Stimulated activated CD8-positive, alpha-beta memory T cell treated with anti-CD3 and anti-CD28 coated beads, Interleukin-7, amount 100 ng/mL, for 48 hours (primary cell): ENCODE data around the gene FAAH2.
"Not testable (repeated sequence)": the region's sequence is repeated elsewhere in the genome, so short reads cannot be mapped to it uniquely, and the experiment has no call there.

Source experiments
- DNase-seq, 2 donors: peaks; one replicate each; pipeline ENCODE4 v3.0.0-alpha.2; 2020; ENCODE audit warnings: low read depth in 1 of 2; ENCODE audit errors: extremely low read depth in 1 of 2

FAAH2 gene

DNA sequence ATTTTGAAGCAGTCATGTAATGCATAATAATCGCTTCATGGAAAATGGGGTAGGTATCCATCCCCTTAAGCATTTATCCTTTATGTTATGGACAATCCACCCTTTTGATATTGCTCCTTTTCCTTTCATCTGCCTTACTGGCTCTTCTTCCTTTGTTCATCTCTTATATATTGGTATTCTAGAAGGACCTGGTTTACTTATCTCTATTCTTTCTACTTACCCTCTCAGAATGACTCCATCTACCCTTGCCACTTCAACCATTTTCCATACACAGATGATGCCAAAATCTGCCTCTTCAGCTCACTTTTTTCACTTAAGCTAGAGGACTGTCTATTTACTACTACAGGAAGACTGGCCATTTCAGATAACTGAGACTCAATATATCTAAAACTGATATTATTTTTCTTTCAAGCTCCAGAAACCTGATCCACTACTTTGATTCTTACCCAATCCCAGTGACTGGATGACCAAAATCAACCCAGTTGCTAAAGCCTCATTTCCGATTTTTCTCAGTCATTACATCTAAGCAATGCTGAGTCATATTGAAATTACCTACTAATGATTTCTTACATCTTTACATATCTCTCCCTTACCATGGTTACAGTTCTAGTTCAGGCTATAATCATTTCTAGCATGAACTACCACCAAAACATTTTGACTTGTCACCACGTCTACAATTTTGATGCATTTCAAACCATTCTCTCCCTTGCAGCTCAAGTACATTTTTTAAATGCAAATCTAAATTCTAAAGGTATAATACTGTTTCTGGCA is 93.7 kb downstream of the FAAH2 start:
- no peak for DNase-seq

DNA sequence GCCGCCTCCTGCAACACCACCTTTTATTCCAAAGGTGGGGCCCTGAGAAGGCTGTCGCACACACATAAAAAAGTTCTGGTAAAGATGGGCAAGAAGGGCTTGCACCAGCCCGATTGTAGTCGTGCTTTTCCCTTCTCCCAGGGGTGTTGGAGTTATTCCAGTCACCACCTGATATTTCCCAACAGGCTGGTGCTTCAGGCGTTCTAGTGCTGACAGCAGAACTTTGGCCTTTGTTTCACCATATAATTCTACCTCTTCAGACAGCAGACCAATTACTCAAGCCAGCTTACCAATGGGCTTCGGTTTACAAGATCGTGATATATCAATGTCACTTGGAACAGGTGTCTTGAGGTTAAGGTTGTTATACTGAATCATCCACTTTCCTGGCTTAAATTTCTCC is 107.7 kb downstream of the FAAH2 start:
- DNase-seq: not testable (repeated sequence)

DNA sequence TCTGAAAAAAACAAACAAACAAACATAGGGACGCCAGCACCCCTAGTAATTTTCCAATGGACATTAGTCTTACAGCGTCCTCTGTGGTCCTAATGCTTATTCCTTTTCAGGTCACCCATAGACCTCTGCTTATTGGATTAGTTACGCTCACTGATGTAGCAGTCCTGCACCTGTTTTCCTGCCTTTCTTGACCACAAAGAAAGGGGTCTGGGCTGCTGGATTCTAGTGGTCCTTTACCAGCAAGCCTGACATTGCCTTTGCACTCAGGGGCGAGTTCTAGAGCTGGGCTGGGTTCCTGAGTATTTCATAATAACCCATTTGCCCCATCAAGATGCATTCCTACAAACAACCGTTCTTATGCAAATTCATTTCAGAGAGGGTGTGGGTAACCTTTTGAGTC is 116.7 kb downstream of the FAAH2 start:
- DNase-seq: not testable (repeated sequence)

DNA sequence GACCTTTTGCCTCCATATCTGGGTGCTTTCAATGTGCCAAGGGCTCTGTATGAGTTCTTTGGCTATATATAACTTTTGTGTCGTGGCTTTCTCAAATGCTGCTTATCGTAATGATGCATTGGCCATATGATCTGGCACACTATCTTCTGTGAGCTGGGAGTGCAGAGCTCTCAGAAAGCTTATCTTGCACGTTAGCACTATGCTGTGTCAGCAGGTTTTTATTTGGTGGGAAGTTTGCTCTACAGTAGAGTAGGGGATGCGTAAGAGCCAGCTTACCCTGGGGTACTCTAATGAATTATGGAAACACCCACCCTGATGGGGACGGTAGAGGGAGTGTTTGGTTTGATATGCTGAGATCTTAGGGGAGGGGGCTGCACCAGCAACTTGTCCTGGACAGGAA is 119.6 kb downstream of the FAAH2 start:
- no peak for DNase-seq

DNA sequence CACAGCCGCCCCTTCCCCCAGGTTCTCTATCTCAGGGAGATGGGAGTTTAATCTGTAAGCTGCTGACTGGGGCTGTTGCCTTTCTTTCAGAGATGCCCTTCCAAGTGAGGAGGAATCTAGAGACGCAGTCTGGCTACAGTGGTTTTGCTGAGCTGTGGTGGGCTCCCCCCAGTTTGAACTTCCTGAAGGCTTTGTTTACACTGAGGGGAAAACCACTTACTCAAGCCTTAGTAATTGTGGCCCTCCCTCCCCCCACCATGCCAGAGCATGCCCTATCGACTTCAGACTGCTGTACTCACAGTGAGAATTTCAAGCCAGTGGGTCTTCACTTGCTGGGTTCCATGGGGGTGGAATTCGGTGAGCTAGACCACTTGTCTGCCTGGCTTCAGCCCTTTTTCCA is 131.3 kb downstream of the FAAH2 start:
- no peak for DNase-seq

DNA sequence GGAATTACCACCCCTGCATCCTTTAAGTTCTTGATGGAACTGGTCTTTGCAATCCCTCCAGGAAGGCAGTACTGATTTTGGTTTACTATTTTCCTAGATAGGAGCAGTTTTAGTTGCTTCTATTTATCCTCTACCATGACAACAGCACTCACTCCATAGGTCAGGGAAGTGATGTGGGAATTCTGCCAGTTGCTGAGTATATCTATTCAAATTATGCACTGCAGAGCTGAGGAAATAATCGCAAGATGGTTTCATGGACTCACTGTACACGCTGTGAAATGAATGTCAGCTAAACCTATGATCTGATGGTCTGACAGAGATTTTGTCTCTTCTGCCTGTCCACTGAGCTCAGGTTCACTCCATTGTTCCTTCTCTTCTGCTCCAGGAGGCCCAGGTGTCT is 135.8 kb downstream of the FAAH2 start:
- DNase-seq: no peak

DNA sequence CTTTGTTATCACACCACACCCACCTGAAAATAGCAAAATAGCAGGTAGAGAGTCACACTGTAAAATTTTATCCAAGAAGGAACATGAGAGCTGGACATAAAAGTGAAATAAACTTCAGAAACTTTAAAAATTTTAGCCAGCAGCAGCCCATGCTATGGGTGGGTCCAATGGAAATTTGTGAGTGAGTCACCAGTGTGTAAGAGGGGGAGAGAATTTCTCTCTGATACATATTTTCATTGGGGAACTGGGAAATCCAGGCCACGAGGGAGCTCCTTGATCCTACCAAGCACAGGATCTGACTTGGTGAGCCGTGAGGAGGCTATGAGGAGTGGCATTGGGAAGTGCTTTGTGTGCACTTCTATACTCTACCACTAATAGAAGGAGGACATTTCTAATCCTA is 136.3 kb downstream of the FAAH2 start:
- no peak for DNase-seq

DNA sequence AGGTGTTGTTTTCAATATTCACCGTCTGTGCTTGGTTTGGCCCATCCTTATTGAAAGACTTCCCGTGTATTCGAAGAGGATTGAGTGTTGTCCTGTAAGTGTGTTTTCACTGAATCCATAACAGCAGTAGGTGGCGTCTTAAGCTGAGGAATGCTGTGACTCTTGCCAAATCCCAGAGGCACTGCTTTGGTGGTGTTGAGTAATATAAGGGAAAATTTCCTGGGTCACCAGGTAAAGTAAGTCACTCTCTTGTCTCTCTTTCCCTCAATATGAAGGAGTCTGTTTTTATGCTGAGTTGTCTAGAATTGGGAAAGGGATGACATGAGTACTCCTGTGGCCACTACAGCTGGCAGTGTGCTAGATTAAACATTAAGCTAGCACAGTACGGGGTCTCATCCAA is 158.6 kb downstream of the FAAH2 start:
- no peak for DNase-seq

DNA sequence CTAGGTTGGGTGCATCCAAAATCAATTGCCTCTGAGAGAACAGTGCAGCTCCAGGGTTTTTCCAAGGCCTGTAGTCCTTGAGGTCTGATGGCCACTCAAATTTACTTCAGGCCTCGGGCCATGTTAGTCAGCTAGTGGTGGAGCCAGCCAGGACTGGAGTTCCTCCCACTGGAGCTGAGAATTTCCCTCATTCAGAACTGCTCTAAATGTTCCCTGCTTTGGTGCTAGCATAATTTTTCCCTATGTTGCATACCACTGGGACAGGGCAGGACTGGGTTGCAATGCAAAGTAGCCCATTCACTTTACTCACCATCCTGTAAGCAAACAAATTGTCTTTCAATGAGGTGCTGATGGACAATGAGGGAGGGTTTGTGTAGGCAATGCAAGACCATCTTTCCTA is 159.3 kb downstream of the FAAH2 start:
- DNase-seq: no peak

DNA sequence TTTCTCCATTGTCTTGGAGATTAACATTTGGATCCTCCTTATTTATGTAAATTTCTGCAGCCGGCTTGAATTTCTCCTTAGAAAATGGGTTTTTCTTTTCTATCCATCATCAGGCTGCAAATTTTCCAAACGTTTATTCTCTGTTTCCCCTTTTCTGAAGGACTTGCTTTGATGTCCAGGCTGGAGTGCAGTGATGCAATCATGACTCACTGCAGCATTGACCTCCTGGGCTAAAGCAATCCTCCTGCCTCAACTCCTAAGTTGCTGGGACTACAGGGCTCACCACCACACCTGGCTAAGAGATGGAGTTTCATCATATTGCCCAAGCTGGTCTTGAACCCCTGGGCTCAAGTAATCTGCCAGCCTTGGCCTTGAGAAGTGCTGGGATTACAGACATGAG is 161.3 kb downstream of the FAAH2 start:
- no peak for DNase-seq

DNA sequence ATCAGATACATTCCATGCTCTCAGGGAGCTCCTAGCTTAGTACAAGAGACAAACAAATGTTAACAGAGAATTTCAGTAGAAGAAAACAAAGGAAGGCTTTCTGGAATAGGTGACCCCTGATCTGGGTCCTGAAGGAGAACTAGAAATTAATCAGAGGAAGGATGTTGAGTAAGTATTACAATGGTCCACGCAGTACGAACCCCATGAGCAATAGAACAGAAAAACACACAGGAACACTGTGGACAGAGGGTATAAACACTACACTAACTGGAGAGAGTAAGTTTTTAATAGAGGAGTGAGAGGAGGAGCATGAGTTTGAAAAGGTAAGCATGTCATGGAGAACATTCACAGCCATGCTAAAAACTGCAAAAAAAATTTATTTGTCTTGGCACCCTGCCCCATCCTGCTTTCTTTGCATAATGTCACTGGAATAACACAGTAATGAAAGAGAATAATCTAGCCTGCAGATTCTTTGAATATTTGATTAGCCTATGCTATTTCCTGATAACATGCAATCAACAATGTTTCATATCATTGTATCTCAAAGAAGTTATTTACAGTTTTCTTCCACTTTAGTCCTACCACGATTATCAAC is 165.0 kb downstream of the FAAH2 start:
- no peak for DNase-seq

DNA sequence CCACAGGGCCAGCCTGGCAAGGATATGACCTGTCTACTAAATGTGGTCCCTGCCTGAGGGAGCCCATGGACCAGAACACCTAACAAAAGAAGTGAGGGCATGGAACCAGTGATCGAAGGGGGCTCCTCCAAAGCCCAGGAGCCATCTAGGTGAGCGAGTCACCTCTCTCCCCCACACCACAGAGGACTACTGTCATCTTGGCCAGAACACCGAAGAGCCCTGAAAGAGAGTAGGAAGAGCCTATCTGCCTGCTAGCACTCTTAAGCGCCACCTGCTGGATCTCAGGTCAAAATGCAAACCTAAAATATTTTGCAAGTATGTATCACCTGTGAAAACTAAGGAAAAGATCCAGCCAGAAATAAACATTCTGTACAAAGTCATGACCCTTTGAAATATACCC is 167.4 kb downstream of the FAAH2 start:
- DNase-seq: no peak

DNA sequence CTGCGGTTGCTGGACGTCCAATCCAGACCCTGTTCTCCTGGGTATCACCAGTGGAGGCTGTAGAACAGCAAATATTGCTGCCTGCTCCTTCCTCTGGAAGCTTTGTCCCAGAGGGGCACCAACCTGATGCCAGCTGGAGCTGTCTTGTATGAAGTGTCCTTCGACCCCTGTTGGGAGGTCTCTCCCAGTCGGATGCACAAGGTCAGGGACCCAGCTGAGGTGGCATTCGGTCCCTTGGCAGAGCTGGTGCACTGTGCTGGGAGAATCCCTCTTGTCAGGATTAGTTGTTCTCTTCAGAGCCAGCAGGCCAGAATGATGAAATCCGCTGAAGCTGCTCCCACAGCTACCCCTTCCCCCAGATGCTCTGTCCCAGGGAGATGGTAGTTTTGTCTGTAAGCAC is 195.0 kb downstream of the FAAH2 start:
- DNase-seq: no peak

DNA sequence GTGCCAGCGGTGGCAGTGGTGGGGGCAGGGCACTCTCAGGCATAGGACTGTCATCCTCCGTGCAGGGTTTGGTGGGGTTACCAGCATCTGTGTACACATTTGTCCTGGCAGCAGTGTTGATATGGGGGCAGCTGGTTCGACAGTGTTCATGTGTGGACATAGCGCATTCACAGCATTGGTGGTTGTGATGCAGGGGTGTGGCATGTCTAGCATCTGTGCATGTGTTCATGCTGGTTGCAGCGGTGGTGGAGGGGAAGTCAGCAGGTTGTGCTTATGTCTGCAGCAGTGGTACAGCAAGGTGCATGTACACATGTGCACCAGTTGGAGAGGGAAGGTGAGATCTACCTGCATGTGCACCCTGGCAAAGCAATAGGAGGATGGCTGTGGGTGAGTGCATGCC is 230.0 kb downstream of the FAAH2 start:
- no peak for DNase-seq

DNA sequence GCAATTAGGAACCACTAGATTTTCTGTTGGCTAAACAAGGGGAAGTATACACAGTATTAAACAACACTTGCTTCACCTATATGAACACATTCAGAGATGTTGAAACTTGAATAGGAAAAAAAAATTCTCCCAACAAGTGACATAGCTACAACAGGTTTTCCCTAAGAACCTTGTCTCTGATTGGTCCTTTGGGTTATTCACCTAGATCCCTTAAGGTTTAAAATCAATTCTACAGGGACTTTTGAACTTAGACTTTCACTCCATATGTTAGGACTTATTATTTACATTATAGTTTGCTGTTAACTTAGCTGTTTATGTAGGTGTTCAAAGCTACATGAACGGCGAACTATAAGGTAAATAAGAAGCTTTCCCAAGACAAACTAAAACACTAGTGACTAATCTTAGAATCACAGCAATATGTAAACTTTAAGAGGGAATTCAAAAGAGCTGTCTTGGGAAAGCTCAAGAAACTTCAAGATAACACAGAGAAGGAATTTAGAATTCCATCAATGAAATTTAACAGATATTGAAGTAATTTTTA is 233.1 kb downstream of the FAAH2 start:
- no peak for DNase-seq

DNA sequence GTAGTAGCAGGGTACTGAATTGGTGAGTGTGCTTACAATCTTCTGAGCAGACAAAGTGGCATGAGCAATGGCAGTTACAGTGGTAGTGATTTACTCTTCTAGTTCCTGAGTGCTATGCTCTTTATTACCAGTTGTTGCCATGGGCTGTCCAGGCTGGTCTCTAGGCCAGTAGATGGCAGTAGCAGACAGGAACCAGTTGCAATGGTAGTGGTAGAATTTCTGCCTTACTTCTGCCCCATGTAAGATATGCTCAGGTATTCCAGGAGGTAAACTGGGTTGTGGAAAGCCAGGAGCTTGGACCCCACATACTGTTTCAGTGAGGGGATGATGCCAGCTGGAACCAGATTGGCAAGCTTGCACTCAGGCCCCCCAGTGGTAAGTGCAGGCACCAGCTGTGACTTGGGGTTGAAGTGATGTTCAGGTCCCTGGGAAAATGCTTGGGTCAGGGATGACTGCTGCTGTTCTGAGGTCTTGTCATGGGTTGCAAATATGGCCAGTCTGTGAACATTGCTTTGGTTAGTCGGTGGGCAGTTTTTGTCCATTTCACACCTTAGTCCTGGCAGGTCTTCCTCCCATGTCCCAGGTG is 242.3 kb downstream of the FAAH2 start:
- DNase-seq: no peak
